Liver (tissue), 9 donors: Measurements from ENCODE around the gene EPB41L3. TPM values are rescaled to one million over a fixed set of nuclear protein-coding genes. Genes with fewer than 3 reads are reported as not detected.

ENCODE experiments used
- DNase-seq: peaks from one replicate; pipeline ENCODE4 v3.0.0-alpha.2; 2017; ENCODE audit warnings: low spot score
- H3K27ac ChIP-seq, 2 donors: one replicate each; pipeline ENCODE4 v1.7.0; 2013; ENCODE audit warnings: inconsistent platforms in 2 of 2, low read length in 2 of 2, control low read depth in 1 of 2, low read depth in 1 of 2, mild to moderate bottlenecking in 1 of 2
- H3K27me3 ChIP-seq, 4 donors: one replicate each; pipeline versions ENCODE4 v1.6.1 to v1.7.0; 2013; ENCODE audit warnings: low read length in 3 of 4, inconsistent platforms in 1 of 4, mild to moderate bottlenecking in 1 of 4, moderate library complexity in 1 of 4; ENCODE audit not compliant: control insufficient read depth in 4 of 4, insufficient read depth in 4 of 4
- H3K36me3 ChIP-seq, 4 donors: one replicate each; pipeline versions ENCODE4 v1.6.1 to v1.7.0; 2013; ENCODE audit warnings: low read length in 3 of 4, mild to moderate bottlenecking in 3 of 4, low read depth in 1 of 4, moderate library complexity in 1 of 4; ENCODE audit not compliant: control insufficient read depth in 4 of 4, insufficient read depth in 3 of 4
- H3K4me1 ChIP-seq, 4 donors: one replicate each; pipeline versions ENCODE4 v1.6.1 to v1.7.0; 2013; ENCODE audit warnings: low read length in 3 of 4, mild to moderate bottlenecking in 3 of 4, moderate library complexity in 1 of 4; ENCODE audit not compliant: control insufficient read depth in 4 of 4, insufficient read depth in 4 of 4
- H3K4me3 ChIP-seq, 3 donors: one replicate each; pipeline versions ENCODE4 v1.6.1 to v1.7.0; 2013; ENCODE audit warnings: low read length in 3 of 3, control low read depth in 1 of 3, low read depth in 1 of 3, mild to moderate bottlenecking in 1 of 3
- H3K9ac ChIP-seq, 2 donors: one replicate each; pipeline ENCODE4 v1.7.0; 2013; ENCODE audit warnings: low read length in 2 of 2, mild to moderate bottlenecking in 2 of 2, moderate library complexity in 2 of 2, control low read depth in 1 of 2, low read depth in 1 of 2
- H3K9me3 ChIP-seq, 4 donors: one replicate each; pipeline versions ENCODE4 v1.6.1 to v1.7.0; 2013; ENCODE audit warnings: low read length in 3 of 4; ENCODE audit not compliant: control insufficient read depth in 4 of 4
- EGR1 ChIP-seq, 2 donors: IDR thresholded peaks; 2 replicates each; pipeline ENCODE4 v1.6.1; 2016 to 2018; ENCODE audit warnings: antibody characterized with exemption in 2 of 2, low read depth in 2 of 2
- FOXA1 ChIP-seq: IDR thresholded peaks from 2 replicates; pipeline ENCODE4 v1.6.1; 2016; ENCODE audit warnings: antibody characterized with exemption
- FOXA2 ChIP-seq: IDR thresholded peaks from 2 replicates; pipeline ENCODE4 v1.6.1; 2016; ENCODE audit warnings: antibody characterized with exemption
- GABPA ChIP-seq, 2 donors: IDR thresholded peaks in 1 of 2; conservative IDR thresholded peaks in 1 of 2; 2 replicates each; pipeline ENCODE4 v1.6.1; 2016; ENCODE audit warnings: antibody characterized with exemption in 2 of 2, mild to moderate bottlenecking in 1 of 2, moderate library complexity in 1 of 2
- HNF4A ChIP-seq, 2 donors: conservative IDR thresholded peaks; 2 replicates each; pipeline ENCODE4 v1.6.1; 2016; ENCODE audit warnings: antibody characterized with exemption in 2 of 2, mild to moderate bottlenecking in 2 of 2
- HNF4G ChIP-seq: IDR thresholded peaks from 2 replicates; pipeline ENCODE4 v1.6.1; 2016; ENCODE audit warnings: antibody characterized with exemption
- NR2F2 ChIP-seq: IDR thresholded peaks from 2 replicates; pipeline ENCODE4 v1.6.1; 2016; ENCODE audit warnings: antibody characterized with exemption
- RAD21 ChIP-seq, 2 donors: IDR thresholded peaks; 2 replicates each; pipeline ENCODE4 v1.6.1; 2016; ENCODE audit warnings: antibody characterized with exemption in 2 of 2, mild to moderate bottlenecking in 2 of 2
- RXRA ChIP-seq, 2 donors: IDR thresholded peaks; 2 replicates each; pipeline ENCODE4 v1.6.1; 2017 to 2018; ENCODE audit warnings: antibody characterized with exemption in 2 of 2, mild to moderate bottlenecking in 1 of 2
- SP1 ChIP-seq: IDR thresholded peaks from 2 replicates; pipeline ENCODE4 v1.6.1; 2018; ENCODE audit warnings: antibody characterized with exemption, mild to moderate bottlenecking
- TAF1 ChIP-seq: conservative IDR thresholded peaks from 2 replicates; pipeline ENCODE4 v1.6.1; 2016; ENCODE audit warnings: antibody characterized with exemption, mild to moderate bottlenecking
- YY1 ChIP-seq: IDR thresholded peaks from 2 replicates; pipeline ENCODE4 v1.6.1; 2016; ENCODE audit warnings: antibody characterized with exemption, mild to moderate bottlenecking
- WGBS: extraction: QIAGEN DNeasy Blood & Tissue Kit; methylation state at CpG from one replicate; pipeline ENCODE4 v1.1.7; 2013; 5-methylcytosine and 5-hydroxymethylcytosine counted together
- polyA plus RNA-seq, 2 donors: library from polyadenylated mRNA; stranded (reverse) in 1 of 2; unstranded in 1 of 2; fragments of 200-250 nt in 1 of 2; fragments of >200 nt in 1 of 2; fragmentation: Nextera tagmentation in 1 of 2; extraction: Ambion mirVana in 1 of 2; gene quantifications; one replicate each; pipeline versions ENCODE4 v1.2.1 to v1.2.3, GENCODE V29; 2013 to 2015
- total RNA-seq, 2 donors: library from RNA; depleted of rRNA; stranded (reverse); fragments of >200 nt; gene quantifications; one replicate each; pipeline ENCODE4 v1.2.3, GENCODE V29; 2014
- TF ChIP-seq, protein P1 (sequence below): fragments of 150-350 bp; IDR thresholded peaks from 2 replicates; pipeline ENCODE4 v1.5.1; 2017; ENCODE audit warnings: improper control_type of control experiment, low read depth, low read length; ENCODE audit not compliant: missing input control
- TF ChIP-seq, protein P2 (sequence below): IDR thresholded peaks from 2 replicates; pipeline ENCODE4 v1.6.1; 2016; ENCODE audit warnings: antibody characterized with exemption
- TF ChIP-seq, protein P3 (sequence below): IDR thresholded peaks from 2 replicates; pipeline ENCODE4 v1.6.1; 2016; ENCODE audit warnings: antibody characterized with exemption
- TF ChIP-seq, protein P4 (sequence below): IDR thresholded peaks from 2 replicates; pipeline ENCODE4 v1.6.1; 2016; ENCODE audit warnings: antibody characterized with exemption
- donor health status: healthy.
- donor health status: healthy.
- donor health status: healthy.
- donor health status: healthy.
- donor health status: healthy.

Gene EPB41L3
- total and polyA plus RNA-seq, 4 donors = 1.4 to 14.5 (median 5.1) TPM

DNA sequence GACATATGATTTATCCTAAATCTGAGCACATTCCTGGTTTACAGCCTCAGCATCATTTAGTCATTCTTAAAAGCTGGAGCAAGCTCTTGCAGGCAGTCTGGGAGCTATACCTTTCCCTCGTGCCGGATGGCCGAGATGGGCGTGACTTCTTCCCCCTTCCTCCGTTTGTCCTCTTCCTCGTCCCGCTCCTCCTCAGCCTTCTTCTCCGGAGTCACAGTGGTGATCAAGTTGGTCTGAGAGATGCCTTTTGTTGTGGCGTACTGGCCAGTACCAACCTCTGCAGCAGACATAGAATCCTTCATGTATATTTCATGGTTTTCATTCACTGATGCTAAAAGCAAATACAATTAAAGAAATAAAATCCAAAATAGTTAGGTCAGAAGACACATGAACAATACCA, 124.2 kb downstream of the EPB41L3 start:
- TF ChIP-seq SP1 (no peak), RXRA (IDR thresholded peaks at IDR 0.05) (no peak), GABPA (IDR thresholded peaks at IDR 0.05 in 1 of 2, conservative IDR thresholded peaks at IDR 0.05 in 1 of 2) (no peak), FOXA1 (no peak)
- TF ChIP-seq, protein P1, sequence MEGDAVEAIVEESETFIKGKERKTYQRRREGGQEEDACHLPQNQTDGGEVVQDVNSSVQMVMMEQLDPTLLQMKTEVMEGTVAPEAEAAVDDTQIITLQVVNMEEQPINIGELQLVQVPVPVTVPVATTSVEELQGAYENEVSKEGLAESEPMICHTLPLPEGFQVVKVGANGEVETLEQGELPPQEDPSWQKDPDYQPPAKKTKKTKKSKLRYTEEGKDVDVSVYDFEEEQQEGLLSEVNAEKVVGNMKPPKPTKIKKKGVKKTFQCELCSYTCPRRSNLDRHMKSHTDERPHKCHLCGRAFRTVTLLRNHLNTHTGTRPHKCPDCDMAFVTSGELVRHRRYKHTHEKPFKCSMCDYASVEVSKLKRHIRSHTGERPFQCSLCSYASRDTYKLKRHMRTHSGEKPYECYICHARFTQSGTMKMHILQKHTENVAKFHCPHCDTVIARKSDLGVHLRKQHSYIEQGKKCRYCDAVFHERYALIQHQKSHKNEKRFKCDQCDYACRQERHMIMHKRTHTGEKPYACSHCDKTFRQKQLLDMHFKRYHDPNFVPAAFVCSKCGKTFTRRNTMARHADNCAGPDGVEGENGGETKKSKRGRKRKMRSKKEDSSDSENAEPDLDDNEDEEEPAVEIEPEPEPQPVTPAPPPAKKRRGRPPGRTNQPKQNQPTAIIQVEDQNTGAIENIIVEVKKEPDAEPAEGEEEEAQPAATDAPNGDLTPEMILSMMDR = no peak
- TF ChIP-seq, protein P2, sequence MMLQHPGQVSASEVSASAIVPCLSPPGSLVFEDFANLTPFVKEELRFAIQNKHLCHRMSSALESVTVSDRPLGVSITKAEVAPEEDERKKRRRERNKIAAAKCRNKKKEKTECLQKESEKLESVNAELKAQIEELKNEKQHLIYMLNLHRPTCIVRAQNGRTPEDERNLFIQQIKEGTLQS = no peak
- TF ChIP-seq, protein P3, sequence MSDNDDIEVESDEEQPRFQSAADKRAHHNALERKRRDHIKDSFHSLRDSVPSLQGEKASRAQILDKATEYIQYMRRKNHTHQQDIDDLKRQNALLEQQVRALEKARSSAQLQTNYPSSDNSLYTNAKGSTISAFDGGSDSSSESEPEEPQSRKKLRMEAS = no peak
- Histone ChIP-seq H3K9ac (no peak overlapping the region), H3K4me1 (no peaks in the 10 kb centered on the region), H3K4me3 (no peak overlapping the region), H3K27me3 (no peaks in the 10 kb centered on the region), H3K27ac (no peak overlapping the region), H3K9me3 (no peaks in the 10 kb centered on the region), H3K36me3 (no peaks in the 10 kb centered on the region)
- WGBS = 85% methylated on average over 9 of the region's 9 CpGs
- no peak for DNase-seq

DNA sequence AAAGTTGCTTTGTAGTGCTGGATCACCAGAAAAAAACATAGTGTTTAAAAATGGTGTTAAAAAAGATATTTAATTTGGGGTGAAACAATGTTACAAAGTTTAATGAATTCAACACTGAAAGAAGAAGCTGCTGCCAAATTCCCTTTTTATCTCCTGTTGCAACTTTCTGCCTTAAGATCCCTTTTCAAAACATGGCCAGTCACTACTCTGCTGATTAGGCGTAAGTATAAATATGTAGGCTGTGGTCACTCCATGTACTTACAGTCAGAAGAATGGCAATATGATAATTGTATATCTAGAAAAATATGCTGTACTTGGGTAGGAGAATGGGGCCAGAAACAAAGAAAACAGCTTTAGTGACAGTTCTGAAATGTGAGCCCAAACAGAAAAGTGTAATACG, 124.8 kb downstream of the EPB41L3 start:
- WGBS = 90% methylated on average over 2 of the region's 2 CpGs
- Histone ChIP-seq H3K4me3 (no peak overlapping the region), H3K36me3 (no peaks in the 10 kb centered on the region), H3K27ac (no peak overlapping the region), H3K27me3 (no peaks in the 10 kb centered on the region), H3K9me3 (no peaks in the 10 kb centered on the region), H3K9ac (no peak overlapping the region), H3K4me1 (no peaks in the 10 kb centered on the region)
- DNase-seq = no peak
- TF ChIP-seq NR2F2 = no peak
- TF ChIP-seq, protein P4, sequence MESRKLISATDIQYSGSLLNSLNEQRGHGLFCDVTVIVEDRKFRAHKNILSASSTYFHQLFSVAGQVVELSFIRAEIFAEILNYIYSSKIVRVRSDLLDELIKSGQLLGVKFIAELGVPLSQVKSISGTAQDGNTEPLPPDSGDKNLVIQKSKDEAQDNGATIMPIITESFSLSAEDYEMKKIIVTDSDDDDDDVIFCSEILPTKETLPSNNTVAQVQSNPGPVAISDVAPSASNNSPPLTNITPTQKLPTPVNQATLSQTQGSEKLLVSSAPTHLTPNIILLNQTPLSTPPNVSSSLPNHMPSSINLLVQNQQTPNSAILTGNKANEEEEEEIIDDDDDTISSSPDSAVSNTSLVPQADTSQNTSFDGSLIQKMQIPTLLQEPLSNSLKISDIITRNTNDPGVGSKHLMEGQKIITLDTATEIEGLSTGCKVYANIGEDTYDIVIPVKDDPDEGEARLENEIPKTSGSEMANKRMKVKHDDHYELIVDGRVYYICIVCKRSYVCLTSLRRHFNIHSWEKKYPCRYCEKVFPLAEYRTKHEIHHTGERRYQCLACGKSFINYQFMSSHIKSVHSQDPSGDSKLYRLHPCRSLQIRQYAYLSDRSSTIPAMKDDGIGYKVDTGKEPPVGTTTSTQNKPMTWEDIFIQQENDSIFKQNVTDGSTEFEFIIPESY = no peak
- TF ChIP-seq RAD21 (IDR thresholded peaks at IDR 0.05) = no peak

DNA sequence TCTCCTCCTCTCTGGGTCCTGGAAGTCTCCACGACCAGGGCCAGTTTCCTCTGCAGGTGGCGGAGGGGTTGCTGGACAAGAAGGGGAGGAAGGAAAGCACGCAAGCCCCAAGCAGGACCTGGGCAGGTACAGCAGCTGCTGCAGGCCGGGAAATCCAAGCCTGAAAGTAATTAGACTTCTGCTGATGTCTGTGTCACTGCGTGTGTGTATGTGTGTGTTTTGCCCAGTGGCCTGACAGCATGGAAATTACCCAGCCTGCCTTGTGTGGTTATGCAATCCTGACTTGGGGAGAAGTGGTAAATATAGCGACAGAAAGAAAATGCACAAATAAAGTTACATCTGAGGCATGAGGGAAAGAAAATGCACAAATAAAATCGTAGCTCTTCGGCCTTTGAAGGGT, 126.5 kb downstream of the EPB41L3 start:
- Histone ChIP-seq H3K4me3 (no peak overlapping the region), H3K9ac (no peak overlapping the region), H3K27me3 (no peaks in the 10 kb centered on the region), H3K4me1 (no peaks in the 10 kb centered on the region), H3K9me3 (no peaks in the 10 kb centered on the region), H3K36me3 (no peaks in the 10 kb centered on the region), H3K27ac (no peak overlapping the region)
- no peak for DNase-seq
- WGBS = 53% methylated on average over 8 of the region's 8 CpGs
- TF ChIP-seq RAD21 (IDR thresholded peaks at IDR 0.05) (no peak), FOXA1 (no peak), GABPA (IDR thresholded peaks at IDR 0.05 in 1 of 2, conservative IDR thresholded peaks at IDR 0.05 in 1 of 2) (no peak), EGR1 (IDR thresholded peaks at IDR 0.05; ENCODE audit: low read depth in 2 of 2) (no peak), FOXA2 (no peak), YY1 (no peak), HNF4A (conservative IDR thresholded peaks at IDR 0.05) (no peak), SP1 (no peak), TAF1 (no peak), HNF4G (no peak), NR2F2 (no peak)
- TF ChIP-seq, protein P1 = no peak
- TF ChIP-seq, protein P4 = no peak
